Fibroblast of skin of back (primary cell): ENCODE measurements around the gene RAMP3. TPM values are rescaled to one million over a fixed set of nuclear protein-coding genes. Genes with fewer than 3 reads are reported as not detected.
"Not testable (repeated sequence)": the region's sequence is repeated elsewhere in the genome, so short reads cannot be mapped to it uniquely, and the experiment has no call there.

Experiments
- DNase-seq: peaks from one replicate; pipeline ENCODE4 v3.0.0-alpha.2; 2013
- polyA plus RNA-seq, 2 experiments: library from polyadenylated mRNA; unstranded; fragments of 120-200 nt; gene quantifications; one replicate each; pipeline ENCODE4 v1.2.1, GENCODE V29; 2013; ENCODE audit not compliant: insufficient read length in 2 of 2

Gene RAMP3
- polyA plus RNA-seq (2013, experiment 1 of 2; ENCODE audit: insufficient read length) = not detected
- polyA plus RNA-seq (2013, experiment 2 of 2; ENCODE audit: insufficient read length) = not detected

- DNase-seq = no peak
These were observed at the start of gene RAMP3 for GRCh38 chr7:45157653-45158401. RAMP3 (plus strand) TSS chr7:45157791; CDS start chr7:45157829, 38 bp downstream.

- DNase-seq = no peak
These were observed 48.7 kb upstream of the RAMP3 start for GRCh38 chr7:45108863-45109262.

- peak; percentile 94 for DNase-seq
These were observed 46.0 kb upstream of the RAMP3 start, which contains the start of gene TBRG4 for GRCh38 chr7:45111298-45112223. TBRG4 (minus strand) TSS chr7:45111697; CDS start chr7:45109237, 2,460 bp downstream.

GRCh38 chr7:45112648-45113047, 44.9 kb upstream of the RAMP3 start:
- DNase-seq = peak; percentile 7

GRCh38 chr7:45114257-45114656, 43.3 kb upstream of the RAMP3 start:
- not testable (repeated sequence) for DNase-seq

- no peak for DNase-seq
These were observed 42.7 kb upstream of the RAMP3 start for GRCh38 chr7:45114926-45115325.

GRCh38 chr7:45116048-45116447, 41.5 kb upstream of the RAMP3 start:
- no peak for DNase-seq

- no peak for DNase-seq
These were observed 40.0 kb upstream of the RAMP3 start for GRCh38 chr7:45117582-45117981.

GRCh38 chr7:45118292-45118691, 39.3 kb upstream of the RAMP3 start:
- no peak for DNase-seq

- DNase-seq = no peak
These were observed 38.7 kb upstream of the RAMP3 start for GRCh38 chr7:45118889-45119331.

- no peak for DNase-seq
These were observed 38.0 kb upstream of the RAMP3 start for GRCh38 chr7:45119550-45119949.

- DNase-seq = no peak
These were observed 34.4 kb upstream of the RAMP3 start for GRCh38 chr7:45122975-45123860.

GRCh38 chr7:45123913-45124710, 33.5 kb upstream of the RAMP3 start:
- DNase-seq = no peak

- no peak for DNase-seq
These were observed 32.2 kb upstream of the RAMP3 start for GRCh38 chr7:45125193-45125904.

GRCh38 chr7:45126201-45126600, 31.4 kb upstream of the RAMP3 start:
- DNase-seq = no peak

- DNase-seq = no peak
These were observed 30.7 kb upstream of the RAMP3 start for GRCh38 chr7:45126920-45127319.

GRCh38 chr7:45129181-45129800, 28.3 kb upstream of the RAMP3 start:
- DNase-seq = no peak

- no peak for DNase-seq
These were observed 27.7 kb upstream of the RAMP3 start for GRCh38 chr7:45129906-45130305.

GRCh38 chr7:45130910-45131309, 26.7 kb upstream of the RAMP3 start:
- no peak for DNase-seq

- DNase-seq = no peak
These were observed 25.7 kb upstream of the RAMP3 start for GRCh38 chr7:45131891-45132290.
